GM12878 (cell line): ENCODE data around the gene NFAT5. TPM values are rescaled to one million over a fixed set of nuclear protein-coding genes. Genes with fewer than 3 reads are reported as not detected.

ENCODE experiments used
- ATAC-seq: fragments of 200-7000 bp; cut with Tn5 transposase; 3 replicates; pipeline ENCODE4 v1.9.1; 2020; ENCODE audit warnings: mild to moderate bottlenecking, moderate library complexity
- BruUV-seq: library from RNA; stranded (reverse); fragments of 400-500 nt; replicated peaks from 2 replicates; lab custom pipeline; 2021; lab: Mats Ljungman, UMichigan
- CTCF ChIA-PET: fragments of 300-600 bp; sonication (Branson Sonifier 250); formaldehyde crosslinking; extraction: SDS; loops from one replicate; lab custom pipeline; 2021; ENCODE audit warnings: inconsistent platforms; lab: Yijun Ruan, JAX
- POLR2A ChIA-PET: fragments of 350-600 bp; formaldehyde crosslinking; extraction: SDS; loops from one replicate; lab custom pipeline; 2021; ENCODE audit warnings: inconsistent platforms; lab: Charles Lee
- RAD21 ChIA-PET: fragments of 300-600 bp; sonication (Branson Sonifier 250); formaldehyde crosslinking; loops from one replicate; lab custom pipeline; 2023; ENCODE audit warnings: antibody characterized with exemption; ENCODE audit not compliant: unreplicated experiment; lab: Charles Lee
- SMC1A ChIA-PET: fragments of 300-600 bp; sonication (Branson Sonifier 250); formaldehyde crosslinking; loops from one replicate; lab custom pipeline; 2023; ENCODE audit not compliant: unreplicated experiment, uncharacterized antibody; lab: Charles Lee
- DNase-seq: peaks from one replicate; pipeline ENCODE4 v3.0.0-alpha.2; 2011; ENCODE audit warnings: low read depth, low spot score
- FAIRE-seq: peaks from 3 replicates; lab custom pipeline; 2011; peaks lifted over from hg19 to GRCh38; lab: Jason Lieb, UNC
- H2AFZ ChIP-seq: 2 replicates; pipeline ENCODE4 v1.6.0; 2011; ENCODE audit warnings: low read depth, low read length, control low read depth; ENCODE audit not compliant: control insufficient read depth
- H3K27ac ChIP-seq: 2 replicates; pipeline ENCODE4 v1.5.1; 2011; ENCODE audit warnings: control low read depth; ENCODE audit not compliant: control insufficient read depth, insufficient read depth
- H3K27me3 ChIP-seq, 2 experiments: replicated peaks in 1 of 2; 2 replicates each; pipeline versions ENCODE4 v1.6.0 to v1.6.1; 2011; ENCODE audit warnings: low read length in 1 of 2; ENCODE audit not compliant: control insufficient read depth in 2 of 2, insufficient read depth in 2 of 2
- H3K36me3 ChIP-seq, 2 experiments: 2 replicates each; pipeline ENCODE4 v1.5.1; 2011; ENCODE audit warnings: low read length in 1 of 2; ENCODE audit not compliant: control insufficient read depth in 2 of 2, insufficient read depth in 2 of 2
- H3K4me1 ChIP-seq: 2 replicates; pipeline ENCODE4 v1.6.1; 2011; ENCODE audit warnings: mild to moderate bottlenecking, low read length, moderate library complexity, mixed read lengths; ENCODE audit not compliant: control insufficient read depth, insufficient read depth
- H3K4me2 ChIP-seq: 2 replicates; pipeline ENCODE4 v1.6.0; 2011; ENCODE audit warnings: control low read depth; ENCODE audit not compliant: control insufficient read depth, insufficient read depth
- H3K4me3 ChIP-seq: fragments of 200-600 bp; sonication (generic); 2 replicates; pipeline ENCODE4 v1.5.1; 2016
- H3K79me2 ChIP-seq: 2 replicates; pipeline ENCODE4 v1.6.0; 2011; ENCODE audit warnings: low read length; ENCODE audit not compliant: control insufficient read depth, insufficient read depth
- H3K9ac ChIP-seq: 2 replicates; pipeline ENCODE4 v1.8.0; 2011; ENCODE audit warnings: low read length, control low read depth, mixed read lengths; ENCODE audit not compliant: control insufficient read depth, insufficient read depth
- H3K9me3 ChIP-seq: replicated peaks from 3 replicates; pipeline ENCODE4 v1.5.1; 2011; ENCODE audit warnings: mild to moderate bottlenecking, low read length; ENCODE audit not compliant: control insufficient read depth, insufficient read depth
- H4K20me1 ChIP-seq: 2 replicates; pipeline ENCODE4 v1.6.0; 2011; ENCODE audit not compliant: control insufficient read depth, insufficient read depth
- ATF2 ChIP-seq: IDR thresholded peaks from 2 replicates; pipeline ENCODE4 v1.6.1; 2012; ENCODE audit warnings: low read length, inconsistent platforms
- DPF2 ChIP-seq: fragments of 450-650 bp; IDR thresholded peaks from 2 replicates; pipeline ENCODE4 v1.6.1; 2017; ENCODE audit warnings: mild to moderate bottlenecking
- NFYB ChIP-seq: IDR thresholded peaks from 2 replicates; pipeline ENCODE4 v1.6.1; 2011; ENCODE audit warnings: low read depth, mild to moderate bottlenecking, low read length, improper control_type of control experiment, moderate library complexity; ENCODE audit not compliant: insufficient read depth
- PKNOX1 ChIP-seq: fragments of 450-650 bp; IDR thresholded peaks from 2 replicates; pipeline ENCODE4 v1.6.1; 2016; ENCODE audit warnings: mild to moderate bottlenecking
- WGBS: methylation state at CpG from one replicate; pipeline ENCODE4 v1.1.6; 2016; ENCODE audit warnings: low lambda C conversion rate; ENCODE audit not compliant: insufficient replicate concordance, insufficient coverage; ENCODE audit errors: missing lambda C conversion rate; 5-methylcytosine and 5-hydroxymethylcytosine counted together
- in situ Hi-C: fragments of 300-500 bp; cut with MboI; formaldehyde crosslinking; loops from 9 replicates; pipeline ENCODE4 v1.14.3; 2018; ENCODE audit warnings: mixed read lengths
- intact Hi-C: fragments of 100-400 bp; cut with micrococcal nuclease; formaldehyde crosslinking; loops from one replicate; pipeline ENCODE4 v1.14.2; 2022; ENCODE audit not compliant: unreplicated experiment
- polyA plus RNA-seq, 11 experiments: library from polyadenylated mRNA; depleted of rRNA in 4 of 11; unstranded in 6 of 11; stranded (reverse) in 5 of 11; fragments of >200 nt; fragmentation: Nextera tagmentation in 4 of 11; fragmentation: Illumina TruSeq in 1 of 11; extraction: Ambion mirVana in 4 of 11; extraction: Trizol in 1 of 11; gene quantifications; 1 replicate in 1 of 11; 2 replicates in 10 of 11; pipeline versions ENCODE4 v1.2.1 to v1.2.3, GENCODE V29; 2011 to 2016; ENCODE audit warnings: inconsistent platforms in 2 of 11, missing spikeins in 2 of 11, low read depth in 1 of 11
- total RNA-seq, 4 experiments: library from RNA; depleted of rRNA in 3 of 4; stranded (reverse); fragments of >200 nt in 3 of 4; fragmentation: Illumina TruSeq in 1 of 4; extraction: Trizol in 1 of 4; gene quantifications; 2 replicates each; pipeline versions ENCODE4 v1.2.1 to v1.2.3, GENCODE V29; 2013 to 2021

Gene NFAT5
- total and polyA plus RNA-seq, 10 of the 15 experiments (the other 5 are each of a cell fraction or from before 2014, with no cell fraction given) = 0.58 to 31.5 (median 12.7) TPM

GRCh38 chr16:69620573-69620972, 54.8 kb downstream of the NFAT5 start:
- Histone ChIP-seq H3K36me3 (peaks cover 5 to 11% of the 10 kb centered on the region in 2 experiments; a peak in 3 of 4 replicates), H3K9ac (no peak overlapping the region), H3K4me3 (no peak overlapping the region), H3K9me3 (no peaks in the 10 kb centered on the region), H3K27ac (no peak overlapping the region), H2AFZ (no peak overlapping the region), H3K4me2 (no peak overlapping the region), H3K27me3 (no peaks in the 10 kb centered on the region), H3K4me1 (no peaks in the 10 kb centered on the region), H4K20me1 (no peaks in the 10 kb centered on the region), H3K79me2 (peaks cover 44% of the 10 kb centered on the region)
- ChIA-PET SMC1A (interaction anchor here (1.0 to 2.0 kb wide), 3 partner anchors 31 to 224 kb away, joined by 3 to 7 read pairs (median 4); no protein-coding TSS in a partner anchor), RAD21 (no interaction called here), CTCF (interaction anchor here (1.0 to 2.0 kb wide), 2 partner anchors 11 to 100 kb away, joined by 4 read pairs; no protein-coding TSS in a partner anchor), POLR2A (no interaction called here)
- WGBS = 91% methylated on average over 1 of the region's 1 CpG
- BruUV-seq = no TSS peak
- intact Hi-C loops = no loop called here
- in situ Hi-C loops = no loop called here
- FAIRE-seq (no peak), ATAC-seq (no peak), DNase-seq (no peak)
- TF ChIP-seq NFYB (no peak), PKNOX1 (no peak), DPF2 (no peak), ATF2 (no peak)
